SKM-1 (cell line): Measurements from ENCODE around the gene PEX16.

Source experiments
- DNase-seq: peaks from one replicate; lab custom pipeline; 2025; ENCODE audit not compliant: unreplicated experiment; lab: John Stamatoyannopoulos, UW

Gene PEX16

DNA sequence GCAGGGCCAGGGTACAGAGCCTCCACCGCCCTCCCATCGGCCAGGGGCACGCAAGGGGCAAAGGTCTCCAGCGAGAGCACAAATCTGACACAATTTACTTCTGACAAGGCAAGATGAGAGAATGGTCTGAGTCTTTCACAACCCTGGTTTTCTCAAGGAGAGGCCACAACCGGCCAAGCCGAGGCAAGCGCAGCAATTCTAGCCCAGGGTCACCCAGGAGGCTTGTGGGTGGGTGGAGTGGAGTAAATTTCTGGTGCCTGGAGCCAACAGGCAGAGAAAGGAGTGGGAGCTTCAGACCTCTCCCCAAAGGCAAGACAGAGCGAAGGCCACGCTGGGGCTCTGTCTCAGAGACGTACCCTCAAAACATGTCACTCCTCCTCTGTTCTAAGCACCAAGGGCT lies 14.1 kb upstream of the PEX16 start:
- no peak for DNase-seq

DNA sequence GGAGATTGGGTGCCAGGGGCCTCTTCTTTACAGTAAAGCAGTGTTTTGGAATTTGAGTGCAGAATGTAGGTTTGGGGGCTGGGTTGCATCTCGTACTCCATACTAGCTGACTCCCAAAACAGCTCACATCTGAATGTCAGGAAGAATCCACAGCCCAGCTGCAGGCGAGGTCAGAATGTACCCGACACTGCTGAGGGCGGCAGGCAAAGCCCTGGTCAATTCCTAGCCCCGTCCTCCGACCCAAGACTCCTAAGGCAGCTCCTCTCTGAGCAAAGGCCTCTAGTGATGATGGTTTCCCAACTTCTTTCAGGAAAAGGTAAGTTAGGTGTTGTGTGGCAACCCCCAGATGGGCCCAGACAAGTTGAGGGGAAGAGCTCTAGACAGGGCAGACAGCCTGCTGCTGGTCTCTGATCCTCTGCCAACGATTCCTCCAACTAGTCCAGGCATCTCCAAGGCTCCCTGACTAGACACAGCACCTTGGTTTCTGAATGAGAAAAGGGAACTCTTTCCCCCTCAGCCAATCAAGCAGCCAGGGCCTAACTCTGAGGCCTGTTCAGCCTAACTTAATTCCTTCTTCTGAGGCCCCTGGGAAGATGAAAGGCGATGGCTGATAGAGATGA lies 13.4 kb upstream of the PEX16 start:
- DNase-seq = no peak

GRCh38 chr11:45930031-45930794 lies 12.5 kb upstream of the PEX16 start:
- no peak for DNase-seq

DNA sequence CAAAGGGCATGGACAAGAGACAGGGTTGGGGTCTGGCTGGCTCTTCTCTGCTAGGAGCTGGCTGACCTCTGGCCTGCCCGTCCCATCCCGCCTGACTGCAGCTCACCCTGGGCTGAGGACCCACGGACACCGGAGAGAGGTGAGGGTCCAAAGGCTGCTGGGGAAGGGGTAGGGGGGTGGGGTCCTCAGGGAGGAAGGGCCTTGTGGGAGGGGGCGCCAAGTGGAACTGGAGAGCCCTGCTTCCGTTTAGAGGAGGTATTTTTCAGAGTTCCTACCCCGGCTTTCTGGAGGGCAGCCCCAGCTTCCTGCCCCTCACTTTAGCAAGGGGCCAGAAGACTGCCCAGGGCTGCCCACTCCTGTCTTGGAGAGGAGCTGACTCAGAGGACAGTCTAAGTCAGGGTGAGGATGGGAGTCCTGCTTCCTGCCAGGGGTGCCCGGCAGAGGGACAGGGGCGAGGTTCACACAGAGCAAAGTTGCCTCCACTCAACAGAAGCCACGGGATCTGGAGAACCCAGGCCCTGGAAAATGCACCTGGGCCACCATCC lies 11.9 kb upstream of the PEX16 start:
- DNase-seq = no peak

DNA sequence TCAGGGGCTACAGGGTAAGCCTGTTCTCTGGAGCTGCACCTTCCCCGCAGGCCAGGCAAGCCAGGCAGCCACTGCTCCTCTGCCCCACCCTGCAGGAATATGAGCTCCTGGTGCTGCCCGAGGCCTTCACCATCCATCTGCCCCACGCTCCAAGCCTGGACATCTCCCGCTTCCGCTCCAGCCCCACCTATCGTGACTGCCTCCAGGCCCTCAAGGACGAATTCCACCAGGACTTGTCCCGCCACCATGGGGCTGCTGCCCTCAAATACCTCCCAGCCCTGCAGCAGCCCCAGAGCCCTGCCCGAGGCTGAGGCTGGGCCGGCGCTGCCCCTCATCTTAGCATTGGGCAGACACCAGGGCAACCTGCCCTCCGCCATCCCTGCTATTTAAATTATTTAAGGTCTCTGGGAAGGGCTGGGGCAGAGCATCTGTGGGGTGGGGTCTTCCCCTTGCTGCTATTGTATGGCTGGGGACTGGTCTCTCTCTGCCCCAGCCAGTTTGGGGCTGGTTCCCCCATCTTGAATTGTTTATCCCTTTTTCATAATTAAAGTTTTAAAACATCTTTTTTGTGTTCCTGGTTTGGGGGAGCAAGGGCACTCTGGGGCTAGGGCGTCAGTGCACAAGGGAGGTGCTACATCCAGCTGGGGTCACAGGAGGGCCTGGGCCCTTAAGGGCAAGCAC lies 11.0 kb upstream of the PEX16 start:
- no peak for DNase-seq

DNA sequence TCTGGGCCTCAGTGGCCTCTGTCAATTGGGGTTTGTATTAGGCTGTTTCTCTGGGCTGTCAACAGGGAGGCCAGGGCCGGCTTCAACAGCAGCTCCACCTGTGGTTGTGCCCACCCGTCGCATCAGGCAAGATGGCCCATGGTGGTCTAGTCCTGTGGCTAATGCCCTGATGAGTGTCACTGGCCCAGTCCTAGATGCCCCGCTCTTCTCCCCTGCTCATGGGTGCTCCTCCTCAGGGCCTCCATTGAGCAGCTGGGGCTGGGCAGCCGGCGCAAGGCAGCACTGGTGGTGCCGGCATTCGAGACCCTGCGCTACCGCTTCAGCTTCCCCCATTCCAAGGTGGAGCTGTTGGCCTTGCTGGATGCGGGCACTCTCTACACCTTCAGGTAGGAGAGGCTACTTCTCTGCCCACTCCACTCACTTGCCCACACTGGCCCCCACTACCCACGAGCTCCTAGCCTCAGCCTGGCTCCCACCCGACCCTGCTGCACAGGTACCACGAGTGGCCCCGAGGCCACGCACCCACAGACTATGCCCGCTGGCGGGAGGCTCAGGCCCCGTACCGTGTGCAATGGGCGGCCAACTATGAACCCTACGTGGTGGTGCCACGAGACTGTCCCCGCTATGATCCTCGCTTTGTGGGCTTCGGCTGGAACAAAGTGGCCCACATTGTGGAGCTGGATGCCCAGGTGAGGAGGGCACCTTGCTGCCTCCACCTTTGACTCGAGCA lies 10.2 kb upstream of the PEX16 start:
- no peak for DNase-seq

DNA sequence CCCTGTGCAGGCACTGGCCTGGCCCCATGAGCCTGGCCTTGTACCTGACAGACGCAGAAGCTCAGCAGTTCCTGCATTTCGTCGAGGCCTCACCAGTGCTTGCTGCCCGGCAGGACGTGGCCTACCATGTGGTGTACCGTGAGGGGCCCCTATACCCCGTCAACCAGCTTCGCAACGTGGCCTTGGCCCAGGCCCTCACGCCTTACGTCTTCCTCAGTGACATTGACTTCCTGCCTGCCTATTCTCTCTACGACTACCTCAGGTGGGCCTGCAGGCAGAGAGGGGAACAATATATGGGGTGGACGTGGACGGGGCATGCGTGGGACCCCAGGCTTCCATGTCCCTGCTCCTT lies 9.6 kb upstream of the PEX16 start:
- no peak for DNase-seq

DNA sequence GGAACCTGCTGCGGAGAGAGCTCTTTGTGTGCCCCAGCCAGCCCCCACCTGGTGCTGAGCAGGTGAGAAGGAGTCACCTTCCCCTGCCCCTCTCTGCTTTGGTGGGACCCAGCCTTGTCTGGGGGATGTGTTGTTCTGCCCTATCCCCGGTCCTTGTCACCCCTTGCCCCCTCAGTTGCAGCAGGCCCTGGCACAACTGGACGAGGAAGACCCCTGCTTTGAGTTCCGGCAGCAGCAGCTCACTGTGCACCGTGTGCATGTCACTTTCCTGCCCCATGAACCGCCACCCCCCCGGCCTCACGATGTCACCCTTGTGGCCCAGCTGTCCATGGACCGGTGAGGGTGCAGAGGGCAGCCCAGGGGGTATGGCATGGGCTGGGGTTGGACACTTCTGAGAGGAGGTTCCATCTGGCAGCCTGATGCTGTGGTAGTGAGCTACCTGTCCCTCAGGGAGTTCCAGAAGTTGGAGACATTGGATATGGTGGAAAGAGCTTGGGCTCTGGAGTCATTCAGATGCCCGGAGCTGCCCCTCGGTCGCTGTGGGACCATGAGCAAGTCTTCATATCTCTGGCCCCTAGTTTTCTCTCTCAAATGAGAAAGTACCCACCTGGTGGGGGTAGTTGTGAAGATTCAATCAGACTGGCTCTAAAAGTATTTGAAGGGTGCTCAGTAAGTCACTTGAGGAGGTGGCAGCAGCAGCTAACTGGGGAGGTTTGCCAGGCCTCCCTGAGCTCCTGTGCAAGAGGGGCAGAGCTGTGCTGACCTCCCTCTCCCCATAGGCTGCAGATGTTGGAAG lies 9.1 kb upstream of the PEX16 start:
- no peak for DNase-seq

GRCh38 chr11:45926001-45926401 lies 8.3 kb upstream of the PEX16 start:
- DNase-seq = no peak

- no peak for DNase-seq
Observed at GRCh38 chr11:45925550-45925949, 7.9 kb upstream of the PEX16 start.

DNA sequence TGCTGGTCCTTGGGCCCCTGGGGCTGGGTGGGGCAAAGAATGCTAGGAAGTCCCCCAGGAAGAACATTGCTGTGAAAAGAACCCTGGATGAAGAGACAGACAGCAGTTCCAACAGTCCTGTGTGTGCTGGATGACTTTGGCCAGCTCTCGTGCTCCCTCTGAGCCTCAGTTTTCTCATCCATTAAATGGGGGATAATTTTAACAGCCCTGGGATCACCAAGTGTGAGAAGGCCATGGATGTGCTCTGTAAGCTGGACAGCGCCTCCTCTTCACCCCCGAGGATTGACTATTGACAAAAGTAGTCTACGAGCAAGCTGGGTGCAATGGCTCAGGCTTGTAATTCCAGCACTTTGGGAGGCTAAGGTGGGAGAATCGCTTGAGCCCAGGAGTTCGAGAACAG lies 7.2 kb upstream of the PEX16 start:
- DNase-seq = no peak

DNA sequence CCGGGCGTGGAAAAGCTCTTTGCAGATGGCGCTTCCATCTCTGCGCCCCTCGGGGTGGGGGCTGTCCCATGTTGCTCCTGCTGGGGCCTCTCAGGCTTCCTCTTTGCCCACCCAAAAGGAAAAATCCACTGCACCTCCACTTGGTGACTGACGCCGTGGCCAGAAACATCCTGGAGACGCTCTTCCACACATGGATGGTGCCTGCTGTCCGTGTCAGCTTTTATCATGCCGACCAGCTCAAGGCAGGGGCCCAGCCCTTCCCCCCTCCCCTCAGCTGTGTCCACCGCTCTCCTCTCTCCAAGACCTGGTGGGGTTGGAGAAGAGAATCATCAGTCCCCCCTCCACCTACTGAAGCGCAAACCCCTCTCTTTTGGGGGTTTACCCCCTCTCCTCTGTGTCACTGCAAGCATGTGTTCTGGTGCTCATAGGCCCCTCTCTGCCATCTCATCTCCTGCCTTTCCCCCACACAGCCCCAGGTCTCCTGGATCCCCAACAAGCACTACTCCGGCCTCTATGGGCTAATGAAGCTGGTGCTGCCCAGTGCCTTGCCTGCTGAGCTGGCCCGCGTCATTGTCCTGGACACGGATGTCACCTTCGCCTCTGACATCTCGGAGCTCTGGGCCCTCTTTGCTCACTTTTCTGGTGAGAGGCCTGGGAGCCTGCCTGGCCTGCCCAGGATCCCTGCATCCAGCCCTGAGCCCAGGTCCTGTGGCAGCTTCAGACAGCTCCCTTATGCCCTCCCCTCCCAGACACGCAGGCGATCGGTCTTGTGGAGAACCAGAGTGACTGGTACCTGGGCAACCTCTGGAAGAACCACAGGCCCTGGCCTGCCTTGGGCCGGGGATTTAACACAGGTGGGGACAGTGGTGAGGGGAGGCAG lies 6.6 kb upstream of the PEX16 start:
- DNase-seq = no peak

DNA sequence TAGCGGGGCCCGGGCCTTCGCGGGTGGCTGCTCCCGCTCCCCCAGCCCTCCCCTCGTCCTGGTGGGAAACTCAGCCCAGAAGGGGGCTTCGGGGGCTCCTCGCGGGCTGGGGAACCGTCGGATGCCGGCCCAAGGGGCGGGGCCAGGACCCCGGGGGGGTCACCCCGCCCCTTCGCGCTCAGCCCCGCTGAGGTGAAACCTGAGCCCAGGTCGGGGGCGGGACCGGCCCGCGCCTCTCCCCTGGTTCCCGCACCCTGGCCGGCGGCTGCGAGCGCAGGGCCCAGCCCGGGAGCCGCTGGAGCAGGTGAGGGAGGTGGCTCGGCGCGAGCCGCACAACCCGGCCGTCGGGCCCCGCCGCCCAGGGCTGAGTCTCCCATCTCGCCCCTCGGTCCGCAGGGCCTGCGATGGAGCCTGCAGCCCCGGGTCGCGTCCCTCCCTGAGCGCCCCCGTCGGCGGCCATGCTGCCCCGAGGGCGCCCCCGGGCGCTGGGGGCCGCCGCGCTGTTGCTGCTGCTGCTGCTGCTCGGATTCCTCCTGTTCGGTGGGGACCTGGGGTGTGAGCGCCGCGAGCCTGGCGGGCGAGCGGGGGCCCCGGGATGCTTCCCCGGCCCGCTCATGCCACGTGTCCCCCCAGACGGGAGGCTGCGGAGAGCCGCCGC lies 4.9 kb upstream of the PEX16 start, which contains the start of gene LARGE2:
Gene LARGE2, plus strand, starts transcription at position 232 of the 658 bp plus-strand sequence. Its CDS starts 227 bp downstream, at position 459.
- DNase-seq = no peak

- no peak for DNase-seq
Observed at GRCh38 chr11:45921561-45922424, 4.1 kb upstream of the PEX16 start.

- no peak for DNase-seq
Observed at GRCh38 chr11:45920531-45921477, 3.1 kb upstream of the PEX16 start.

GRCh38 chr11:45919806-45920530 lies 2.3 kb upstream of the PEX16 start:
- no peak for DNase-seq
